Kidney capillary endothelial cell (primary cell): ENCODE data around the gene AGR3.
A peak's percentile ranks its signal among the peaks of the same experiment; 100 is the strongest.

Experiments used
- DNase-seq: peaks from one replicate; pipeline ENCODE4 v3.0.0-alpha.2; 2018; ENCODE audit warnings: low spot score

The AGR3 gene

GRCh38 chr7:16833373-16833772 lies 48.4 kb downstream of the AGR3 start:
- DNase-seq, result no peak

GRCh38 chr7:16826060-16826459 lies 55.7 kb downstream of the AGR3 start:
- no peak for DNase-seq

DNA sequence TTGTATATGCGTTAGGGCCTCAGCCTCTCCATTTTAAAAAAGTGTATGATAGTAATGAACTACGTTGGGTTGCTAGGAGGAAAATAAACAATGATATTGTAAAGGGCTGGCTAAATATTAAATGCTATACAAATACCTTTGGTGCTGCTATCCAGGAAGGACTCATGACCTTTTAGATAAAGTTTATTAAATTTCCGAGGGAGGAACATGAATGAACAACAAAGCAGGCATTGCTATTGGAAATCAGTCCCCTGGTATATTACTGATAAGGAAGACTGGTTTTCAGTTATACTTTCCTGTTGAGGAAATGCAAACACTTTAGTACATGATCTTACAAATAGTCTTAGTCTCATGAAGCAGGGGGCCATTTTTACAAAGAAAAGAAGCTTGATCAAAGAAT lies 59.8 kb downstream of the AGR3 start:
- DNase-seq, result no peak

GRCh38 chr7:16818732-16819131 lies 63.1 kb downstream of the AGR3 start:
- no peak for DNase-seq

GRCh38 chr7:16817536-16817935 lies 64.2 kb downstream of the AGR3 start:
- peak; percentile 8 for DNase-seq

DNA sequence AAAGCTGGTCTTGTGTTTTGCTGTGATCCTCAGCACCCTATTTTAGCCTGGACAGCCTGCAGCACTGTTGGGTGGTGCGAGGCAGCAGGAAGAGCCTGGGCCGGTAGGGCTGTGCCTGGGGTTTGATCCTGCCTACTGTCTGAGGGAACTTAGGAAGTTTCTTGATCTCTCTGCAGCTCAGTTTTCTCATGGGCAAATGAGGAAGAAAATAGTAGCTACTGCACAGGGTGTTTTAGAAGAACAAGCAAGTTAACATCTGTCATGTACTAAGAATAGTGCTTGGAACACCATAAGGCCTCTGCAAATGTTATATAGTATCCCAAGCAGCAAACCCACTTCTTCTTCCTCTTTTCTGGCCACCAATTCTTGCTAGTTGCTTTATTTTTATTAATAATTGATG lies 65.0 kb downstream of the AGR3 start:
- DNase-seq, result no peak

DNA sequence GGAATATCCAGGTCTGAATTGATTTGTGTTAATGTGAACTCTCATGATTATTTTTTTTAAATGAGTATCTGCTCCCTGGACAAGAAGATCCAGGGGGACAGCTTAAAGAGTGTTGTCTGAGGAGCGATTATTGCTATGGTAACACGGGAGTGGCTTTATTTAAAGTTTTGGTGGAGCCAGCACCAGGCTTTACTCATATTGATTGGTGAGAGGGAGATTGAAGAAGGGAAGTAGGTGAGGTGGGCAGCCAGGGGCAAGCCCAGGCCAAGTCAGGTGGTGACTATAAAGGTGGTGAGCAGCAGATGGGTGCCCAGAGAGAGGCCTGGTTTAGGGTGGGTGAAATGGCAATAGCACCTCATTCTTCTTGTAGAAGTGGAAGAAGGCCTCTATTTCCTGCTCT lies 66.8 kb downstream of the AGR3 start:
- no peak for DNase-seq

DNA sequence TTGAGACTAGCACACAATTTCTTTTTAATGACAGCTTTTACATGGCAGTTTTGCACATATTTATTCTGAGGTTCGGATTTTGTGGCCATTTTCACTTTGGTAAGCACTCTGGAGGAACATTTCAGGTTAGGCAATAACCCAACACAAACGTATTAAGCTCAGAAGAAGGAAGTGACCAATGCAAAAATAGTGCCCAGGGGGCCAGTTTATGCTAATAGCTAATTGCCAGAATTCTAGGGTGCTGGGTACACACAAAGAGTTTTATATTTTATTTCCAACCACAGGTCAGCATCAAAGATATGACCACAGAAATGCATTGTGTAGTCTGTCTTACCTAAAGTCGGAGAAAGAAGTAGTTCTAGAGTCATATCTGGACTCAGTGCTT lies 68.6 kb downstream of the AGR3 start:
- no peak for DNase-seq

DNA sequence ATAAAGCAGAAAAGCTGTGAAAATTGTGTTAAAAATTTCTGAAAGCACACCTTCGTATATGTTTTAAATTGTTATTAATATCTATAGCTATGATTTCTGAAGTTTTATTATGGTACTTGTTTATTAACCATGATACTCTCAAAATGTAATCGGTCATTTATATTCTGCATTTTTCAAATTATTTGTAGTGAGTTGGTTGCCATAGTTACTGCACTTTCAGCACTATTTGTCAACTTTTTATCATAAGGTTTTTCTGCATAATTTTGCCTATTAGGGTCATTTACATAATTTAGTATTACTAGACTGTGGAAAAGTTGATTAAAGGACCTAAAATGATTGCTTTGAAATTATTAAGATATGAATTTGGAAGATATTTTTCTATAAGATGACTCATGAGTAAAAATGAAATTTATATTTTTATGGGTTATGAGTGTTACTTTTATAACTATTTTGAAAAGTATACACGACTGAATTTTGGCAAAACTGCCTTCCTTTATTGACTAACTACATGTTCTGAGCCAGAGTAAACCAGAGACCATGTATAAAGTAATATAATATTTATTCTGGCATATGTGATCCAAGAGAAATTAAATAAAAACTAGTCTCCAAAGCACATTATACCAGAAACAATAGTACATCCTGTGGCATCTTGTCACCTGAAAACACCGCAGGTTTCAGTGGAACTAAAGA lies 69.1 kb downstream of the AGR3 start:
- no peak for DNase-seq

DNA sequence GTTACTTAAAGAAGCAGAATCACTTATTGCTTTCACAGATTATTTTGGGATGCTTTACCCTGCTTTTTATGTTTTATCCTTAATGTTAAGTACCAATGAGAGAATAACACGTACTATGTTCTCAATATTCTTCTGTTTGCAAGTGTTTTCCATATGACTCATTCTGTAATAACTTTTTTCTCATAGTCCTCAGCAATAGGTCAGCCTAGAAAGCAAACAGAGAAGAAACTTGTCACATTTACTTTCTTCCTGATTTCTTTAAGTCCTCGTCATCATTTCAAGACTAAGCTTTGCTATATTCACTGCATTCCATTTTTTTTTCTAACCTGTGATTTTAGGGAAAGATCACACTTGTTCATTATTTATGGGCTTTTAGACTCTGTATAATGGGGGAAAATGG lies 70.2 kb downstream of the AGR3 start:
- DNase-seq, result no peak

DNA sequence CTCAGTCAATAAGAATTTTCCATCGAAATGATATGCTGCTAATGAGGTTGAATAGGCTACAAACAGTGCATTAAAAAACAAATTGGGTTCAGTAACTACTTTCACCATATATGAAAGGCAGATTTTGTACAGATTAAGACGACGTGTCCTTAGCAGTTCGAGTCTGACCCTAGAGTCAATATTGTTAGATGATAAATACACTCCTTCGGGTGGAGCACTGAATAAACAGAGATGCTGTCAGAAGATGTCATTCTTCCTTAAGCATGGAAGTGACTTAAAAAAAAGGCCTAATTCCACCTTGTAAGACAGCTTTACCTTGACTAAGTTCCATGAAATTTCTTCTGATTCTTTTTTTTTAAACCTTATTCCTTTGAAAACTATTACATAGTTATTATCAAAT lies 71.2 kb downstream of the AGR3 start:
- no peak for DNase-seq

GRCh38 chr7:16810112-16810511 lies 71.7 kb downstream of the AGR3 start:
- DNase-seq, result no peak
